CD4-positive, alpha-beta T cell treated with Interleukin-21 for 1 hour (primary cell): ENCODE data around the gene MTMR6.

Experiments used
- DNase-seq: peaks from one replicate; pipeline ENCODE4 v3.0.0-alpha.2; 2020

The MTMR6 gene

DNA sequence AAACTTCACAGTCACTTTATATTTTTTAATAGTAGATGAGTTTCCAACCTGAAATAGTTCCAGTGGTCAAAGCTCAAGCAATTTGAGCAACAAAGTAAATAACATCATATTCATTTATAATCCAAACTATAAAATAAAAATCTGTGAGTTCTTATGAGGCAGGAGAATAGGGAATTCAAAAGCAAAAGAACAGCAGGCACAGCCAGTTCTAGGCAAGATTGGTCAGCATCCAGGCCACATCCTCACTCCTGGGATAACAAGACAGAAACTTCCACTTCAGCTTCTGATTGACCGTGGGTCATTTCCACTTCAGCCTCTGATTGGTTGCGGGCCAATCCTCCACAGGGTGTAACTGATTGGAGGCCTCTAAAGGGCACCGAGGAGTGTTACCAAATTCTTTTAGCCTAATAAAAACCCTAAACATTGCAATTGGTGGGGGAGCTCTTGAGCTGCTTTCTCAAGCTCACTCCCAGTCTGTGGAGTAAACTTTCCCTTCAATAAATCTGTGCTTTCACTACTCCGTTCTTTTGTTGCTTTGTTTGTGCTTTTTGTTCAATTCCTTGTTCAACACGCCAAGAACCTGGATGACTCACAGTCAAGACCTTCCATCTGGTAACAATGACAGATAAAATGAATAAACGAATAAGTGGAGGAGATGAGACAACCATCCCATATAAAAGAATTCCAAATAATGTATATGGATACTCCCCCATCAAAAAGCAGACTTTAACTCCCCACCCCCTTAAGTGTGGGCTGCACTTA lies 72.6 kb downstream of the MTMR6 start:
- DNase-seq, result no peak

DNA sequence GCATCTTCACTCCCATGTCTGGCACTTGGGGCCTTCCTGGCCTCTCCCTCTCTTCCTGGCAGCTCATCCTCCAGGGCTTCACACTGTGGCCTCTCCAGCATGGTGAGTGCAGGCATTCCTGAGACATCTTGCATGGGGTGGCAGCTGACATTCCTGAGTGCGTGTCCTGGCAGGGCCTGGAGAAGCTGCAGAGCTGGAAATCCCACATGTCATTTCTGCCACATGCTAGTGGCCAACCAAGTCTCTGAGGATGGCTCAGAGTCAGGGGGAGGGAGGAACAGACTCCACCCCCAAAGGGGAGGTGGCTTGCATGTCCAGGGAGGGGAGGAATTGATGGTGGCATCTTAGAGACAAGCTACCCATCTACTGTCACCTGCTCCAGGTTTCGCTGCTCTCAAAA lies 73.6 kb downstream of the MTMR6 start:
- no peak for DNase-seq

DNA sequence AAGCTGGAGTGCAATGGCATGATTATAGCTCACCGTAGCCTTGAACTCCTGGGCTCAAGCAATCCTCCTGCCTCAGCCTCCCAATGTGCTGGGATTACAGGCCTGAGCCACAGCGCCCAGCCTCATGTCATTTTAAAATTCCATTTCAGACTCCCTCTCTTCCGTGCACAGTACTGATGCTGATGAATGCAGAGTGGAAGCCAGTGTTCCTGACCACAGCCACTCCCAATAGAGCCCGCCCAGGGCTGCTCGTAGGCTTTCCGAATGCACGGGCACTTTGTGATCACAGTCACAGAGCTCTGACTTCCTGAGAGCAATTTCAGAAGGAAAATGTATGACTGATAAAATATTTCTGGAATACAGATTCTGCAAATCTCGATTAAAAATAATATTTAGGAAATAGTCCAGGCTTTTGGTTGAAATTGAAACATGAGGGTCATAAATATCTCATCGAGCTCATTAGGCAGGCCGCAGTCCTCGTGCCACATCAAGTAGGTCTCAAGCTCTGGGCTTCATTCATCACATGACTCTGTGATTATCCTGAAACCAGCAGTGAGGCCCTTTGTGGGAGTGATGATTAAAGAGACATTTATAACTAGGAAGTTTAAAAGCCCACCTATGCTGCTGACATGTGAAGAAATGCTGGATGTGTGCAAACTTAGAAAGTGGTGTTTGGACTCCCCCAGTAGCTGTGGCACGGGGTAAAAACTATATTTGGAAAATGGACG lies 76.3 kb downstream of the MTMR6 start:
- DNase-seq, result no peak

DNA sequence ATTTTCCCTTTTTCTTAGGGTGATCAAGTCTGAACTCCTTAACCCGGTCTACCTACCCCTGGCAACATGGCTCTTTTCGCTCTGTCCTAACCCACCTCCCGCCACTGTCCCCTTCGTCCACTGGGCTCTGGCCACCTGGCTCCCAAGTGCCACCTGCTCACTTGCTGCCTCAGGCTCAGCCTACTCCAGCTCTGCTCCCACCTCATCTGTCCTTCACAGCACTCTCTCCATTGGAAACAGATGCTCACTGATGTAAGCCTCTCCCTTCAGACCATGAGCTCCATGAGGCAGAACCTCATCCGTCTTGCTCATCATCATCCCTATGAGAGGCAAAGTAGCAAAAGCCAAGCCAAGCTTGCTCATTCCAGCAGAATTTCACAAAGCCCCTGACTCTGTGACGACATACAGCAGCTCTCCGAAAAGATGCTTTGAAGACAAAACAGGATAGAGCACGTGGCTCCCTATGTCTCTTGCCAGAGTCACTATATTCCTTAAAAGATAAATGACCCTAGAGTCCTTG lies 79.9 kb downstream of the MTMR6 start:
- no peak for DNase-seq

DNA sequence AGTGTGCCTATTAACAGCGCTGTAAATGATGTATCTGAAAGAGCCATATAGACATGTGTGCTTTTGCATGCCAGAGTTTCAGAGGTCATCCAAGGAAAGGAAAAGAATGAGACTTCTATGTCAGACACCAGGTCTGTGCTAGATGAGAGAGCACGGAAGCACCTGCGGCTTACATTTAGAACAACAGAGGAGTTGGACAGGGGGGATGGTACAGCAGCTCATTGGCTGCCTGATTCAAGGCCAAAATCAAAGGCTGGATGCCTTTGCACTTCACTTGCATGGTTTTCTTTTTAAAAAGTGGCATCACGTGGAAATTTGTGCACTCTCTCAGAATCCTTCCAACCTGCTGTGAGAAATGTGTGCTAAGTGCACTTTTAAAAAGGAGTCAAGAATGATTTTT lies 82.4 kb downstream of the MTMR6 start:
- no peak for DNase-seq

DNA sequence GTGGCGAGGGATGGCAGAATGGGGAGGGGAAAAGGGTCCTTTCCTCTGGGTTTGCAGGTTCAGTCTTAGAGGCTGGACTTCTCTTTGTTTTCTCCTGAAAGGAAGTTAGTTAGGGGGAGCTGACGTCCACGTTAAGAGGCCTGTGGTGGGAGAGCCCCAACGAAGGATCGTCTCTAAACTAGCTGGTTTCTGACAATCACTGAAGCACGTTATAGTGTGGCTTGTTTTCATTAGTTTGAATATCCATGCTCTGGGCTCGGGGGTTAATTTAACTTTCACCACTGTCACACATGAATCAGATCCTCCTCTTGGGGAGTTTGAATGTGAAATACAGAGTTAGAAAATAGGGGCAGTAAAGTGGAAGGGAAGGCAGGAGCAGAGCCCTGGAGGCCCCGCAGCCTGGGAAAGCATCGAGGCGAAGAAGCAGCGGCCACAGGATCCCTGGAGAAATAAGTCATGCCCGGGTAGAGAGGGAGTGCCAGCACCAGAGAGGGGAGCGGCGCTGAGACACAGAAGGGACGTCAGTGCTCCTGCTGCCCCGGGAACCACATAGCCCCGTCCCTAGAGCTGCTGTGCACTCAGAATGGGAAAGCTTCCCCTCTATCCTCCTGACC lies 84.1 kb downstream of the MTMR6 start:
- DNase-seq, result no peak

- no peak for DNase-seq
Measured at GRCh38 chr13:25200783-25201182, 86.5 kb downstream of the MTMR6 start.

DNA sequence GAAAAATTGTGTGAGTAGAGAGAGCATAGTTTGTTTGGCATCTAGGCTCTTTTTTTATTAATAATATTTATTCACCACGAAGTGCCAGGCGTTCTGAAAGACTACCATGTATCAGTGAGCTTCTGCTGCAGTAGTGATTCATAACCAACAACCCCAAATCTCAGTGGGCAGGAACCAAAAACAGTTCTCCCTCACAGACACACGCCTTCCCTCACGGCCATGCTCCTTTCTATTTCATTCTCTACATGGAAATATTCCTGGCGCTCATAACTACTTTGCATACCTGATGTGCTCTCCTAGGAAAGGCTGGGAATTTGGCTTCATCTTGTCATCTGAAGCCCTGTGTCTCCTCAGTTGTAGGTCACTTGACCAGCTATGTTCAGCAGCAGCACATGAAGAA lies 88.6 kb downstream of the MTMR6 start:
- DNase-seq, result no peak

DNA sequence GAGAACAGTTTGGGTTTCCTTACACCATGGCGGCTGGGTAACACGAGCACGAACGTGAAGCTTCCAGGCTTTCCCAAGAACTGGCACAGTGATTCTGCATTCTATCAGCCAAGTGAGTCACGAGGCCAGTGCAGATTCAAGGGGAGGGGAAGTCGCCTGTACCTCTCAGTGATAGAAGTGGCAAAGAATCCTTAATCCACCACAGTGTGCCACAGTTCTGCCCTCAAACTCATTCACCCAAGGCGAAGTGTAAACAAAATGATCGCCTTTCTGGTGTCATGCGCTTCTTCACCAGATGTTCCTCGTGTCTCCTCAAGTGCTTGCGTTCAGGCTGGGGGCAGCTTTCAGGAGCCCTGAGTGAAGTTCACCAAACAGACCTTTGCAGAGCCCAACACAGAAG lies 90.3 kb downstream of the MTMR6 start:
- no peak for DNase-seq
